22Rv1 (cell line): ENCODE data around the gene CDK5RAP2.

ENCODE experiments used
- CTCF ChIP-seq: fragments of 450-650 bp; IDR thresholded peaks from 2 replicates; pipeline ENCODE4 v1.5.1; 2017; ENCODE audit warnings: mild to moderate bottlenecking
- ZFX ChIP-seq: fragments of 450-650 bp; IDR thresholded peaks from 2 replicates; pipeline ENCODE4 v1.6.1; 2017; ENCODE audit warnings: antibody characterized with exemption, borderline replicate concordance

GRCh38 chr9:120396931-120397330 lies 183.0 kb downstream of the CDK5RAP2 start:
- no peak for TF ChIP-seq CTCF
- TF ChIP-seq ZFX = no peak
